HepG2 (cell line): ENCODE results near the gene CAST.
"Not testable (repeated sequence)": the region's sequence is repeated elsewhere in the genome, so short reads cannot be mapped to it uniquely, and the experiment has no call there.

ENCODE experiments used
- ATF3 ChIP-seq: sonication (generic); formaldehyde crosslinking; IDR thresholded peaks from 2 replicates; pipeline ENCODE4 v1.4.0; 2020; ENCODE audit warnings: missing genetic modification reagents
- EP300 ChIP-seq, 3 experiments: sonication (generic) in 1 of 3; formaldehyde crosslinking in 1 of 3; IDR thresholded peaks; 2 replicates each; pipeline versions ENCODE4 v1.5.1 to v1.6.1; 2011 to 2020; ENCODE audit warnings: low read depth in 2 of 3, low read length in 2 of 3, borderline replicate concordance in 1 of 3, improper control_type of control experiment in 1 of 3, mild to moderate bottlenecking in 1 of 3, missing genetic modification reagents in 1 of 3, moderate library complexity in 1 of 3
- ZNF280B ChIP-seq: sonication (generic); formaldehyde crosslinking; IDR thresholded peaks from 2 replicates; pipeline ENCODE4 v1.5.0; 2020; ENCODE audit warnings: missing genetic modification reagents, mild to moderate bottlenecking, borderline replicate concordance
- ZNF883 ChIP-seq: sonication (generic); formaldehyde crosslinking; IDR thresholded peaks from 2 replicates; pipeline ENCODE4 v1.5.1; 2020; ENCODE audit warnings: mild to moderate bottlenecking, missing genetic modification reagents; ENCODE audit errors: not compliant biosample characterization

GRCh38 chr5:96801718-96802117 lies 139.5 kb downstream of the CAST start:
- TF ChIP-seq EP300 (IDR thresholded peaks at IDR 0.05; ENCODE audit: low read depth in 2 of 2, low read length in 2 of 2); EP300 (CRISPR knock-in tag; IDR thresholded peaks at IDR 0.05; ENCODE audit: borderline replicate concordance); ZNF280B (CRISPR knock-in tag); ATF3; ZNF883: not testable (repeated sequence)
